SK-N-SH (cell line): Measurements from ENCODE around the gene GLTPD2. TPM values are rescaled to one million over a fixed set of nuclear protein-coding genes. Genes with fewer than 3 reads are reported as not detected.

Source experiments
- CTCF ChIA-PET: fragments of 300-600, 350-600 bp; formaldehyde crosslinking; extraction: SDS; loops from one replicate; lab custom pipeline; 2021; lab: Yijun Ruan, JAX
- POLR2A ChIA-PET: fragments of 350-600 bp; sonication (Branson Sonifier 250); formaldehyde crosslinking; extraction: SDS; loops from one replicate; lab custom pipeline; 2020; ENCODE audit warnings: antibody characterized with exemption, inconsistent platforms; lab: Yijun Ruan, JAX
- DNase-seq: peaks from one replicate; pipeline ENCODE4 v3.0.0; 2012
- H2AFZ ChIP-seq: fragments of 200-600 bp; sonication (generic); 2 replicates; pipeline ENCODE4 v1.8.1; 2016; ENCODE audit warnings: antibody characterized with exemption, mild to moderate bottlenecking, low read depth
- H3F3A ChIP-seq: fragments of 200-600 bp; sonication (generic); replicated peaks from 2 replicates; pipeline ENCODE3; 2016; ENCODE audit warnings: antibody characterized with exemption, mild to moderate bottlenecking; ENCODE audit not compliant: insufficient read depth
- H3K27ac ChIP-seq, 2 experiments: fragments of 200-500 bp in 1 of 2; fragments of 200-600 bp in 1 of 2; sonication (Bioruptor generic) in 1 of 2; sonication (generic), shearing (Covaris generic) in 1 of 2; 2 replicates each; pipeline versions ENCODE4 v1.5.1 to v1.6.1; 2014 to 2016; ENCODE audit warnings: low read depth in 2 of 2, inconsistent platforms in 1 of 2, low read length in 1 of 2, mild to moderate bottlenecking in 1 of 2, mixed read lengths in 1 of 2
- H3K27me3 ChIP-seq: fragments of 200-600 bp; sonication (generic), shearing (Covaris generic); 2 replicates; pipeline ENCODE4 v1.6.1; 2016; ENCODE audit warnings: mixed run types; ENCODE audit not compliant: insufficient read depth
- H3K36me3 ChIP-seq, 2 experiments: fragments of 200-500 bp in 1 of 2; fragments of 200-600 bp in 1 of 2; sonication (Bioruptor generic) in 1 of 2; sonication (generic) in 1 of 2; replicated peaks in 1 of 2; 2 replicates each; pipeline versions ENCODE3 to v1.5.1; 2014 to 2016; ENCODE audit warnings: low read length in 1 of 2, mild to moderate bottlenecking in 1 of 2; ENCODE audit not compliant: insufficient read depth in 2 of 2, control insufficient read depth in 1 of 2
- H3K4me1 ChIP-seq, 2 experiments: fragments of 200-500 bp in 1 of 2; fragments of 200-600 bp in 1 of 2; sonication (Bioruptor generic) in 1 of 2; sonication (generic), shearing (Covaris generic) in 1 of 2; 2 replicates each; pipeline versions ENCODE4 v1.5.1 to v1.6.1; 2014 to 2016; ENCODE audit warnings: low read depth in 1 of 2, low read length in 1 of 2, mixed run types in 1 of 2; ENCODE audit not compliant: insufficient read depth in 2 of 2, control insufficient read depth in 1 of 2
- H3K4me2 ChIP-seq: fragments of 200-600 bp; sonication (generic), shearing (Covaris generic); 2 replicates; pipeline ENCODE4 v1.6.1; 2017; ENCODE audit warnings: mixed run types
- H3K4me3 ChIP-seq, 2 experiments: fragments of 200-500 bp in 1 of 2; fragments of 200-600 bp in 1 of 2; sonication (Bioruptor generic) in 1 of 2; sonication (generic), shearing (Covaris generic) in 1 of 2; 2 replicates each; pipeline versions ENCODE4 v1.5.1 to v1.8.1; 2014 to 2016; ENCODE audit warnings: low read depth in 2 of 2, inconsistent platforms in 1 of 2, low read length in 1 of 2, mild to moderate bottlenecking in 1 of 2, mixed read lengths in 1 of 2, moderate library complexity in 1 of 2
- H3K79me2 ChIP-seq: fragments of 200-600 bp; sonication (generic); 2 replicates; pipeline ENCODE4 v1.8.1; 2017; ENCODE audit warnings: mild to moderate bottlenecking; ENCODE audit not compliant: insufficient read depth
- H3K9ac ChIP-seq: fragments of 200-600 bp; sonication (generic); 2 replicates; pipeline ENCODE4 v1.6.1; 2017; ENCODE audit warnings: mixed run types
- H3K9me2 ChIP-seq: fragments of 200-600 bp; sonication (generic); 2 replicates; pipeline ENCODE4 v1.6.1; 2017; ENCODE audit warnings: mixed run types
- H3K9me3 ChIP-seq: fragments of 200-600 bp; sonication (generic); 2 replicates; pipeline ENCODE4 v1.6.1; 2017; ENCODE audit warnings: mixed run types, mild to moderate bottlenecking, moderate library complexity
- H4K20me1 ChIP-seq: fragments of 200-600 bp; sonication (generic); 2 replicates; pipeline ENCODE4 v1.6.1; 2017; ENCODE audit warnings: mild to moderate bottlenecking, mixed run types; ENCODE audit not compliant: insufficient read depth
- CHD2 ChIP-seq: fragments of 150-350 bp; IDR thresholded peaks from 2 replicates; pipeline ENCODE4 v1.6.1; 2018; ENCODE audit warnings: low read length; ENCODE audit not compliant: partially characterized antibody
- EP300 ChIP-seq, 2 experiments: IDR thresholded peaks; 2 replicates each; pipeline versions ENCODE4 v1.4.0 to v1.6.1; 2012; ENCODE audit warnings: borderline replicate concordance in 1 of 2, low read depth in 1 of 2, low read length in 1 of 2
- EZH2phosphoT487 ChIP-seq: fragments of 200-600 bp; sonication (generic); IDR thresholded peaks from 2 replicates; pipeline ENCODE4 v1.6.1; 2017; ENCODE audit warnings: low read depth, mixed run types, mild to moderate bottlenecking, antibody characterized with exemption, moderate library complexity, borderline replicate concordance
- FOSL2 ChIP-seq: IDR thresholded peaks from 2 replicates; pipeline ENCODE4 v1.4.0; 2012; ENCODE audit warnings: low read depth, mild to moderate bottlenecking, moderate library complexity, borderline replicate concordance
- GABPA ChIP-seq: IDR thresholded peaks from 2 replicates; pipeline ENCODE4 v1.4.0; 2012; ENCODE audit warnings: low read depth, mild to moderate bottlenecking
- GATA2 ChIP-seq: sonication (generic); formaldehyde crosslinking; IDR thresholded peaks from 2 replicates; pipeline ENCODE4 v1.5.0; 2020; ENCODE audit warnings: mild to moderate bottlenecking, missing genetic modification reagents
- MXI1 ChIP-seq: IDR thresholded peaks from 2 replicates; pipeline ENCODE4 v1.6.1; 2012; ENCODE audit warnings: mild to moderate bottlenecking, low read depth, low read length, improper control_type of control experiment
- NFIC ChIP-seq: IDR thresholded peaks from 2 replicates; pipeline ENCODE4 v1.4.0; 2012; ENCODE audit warnings: borderline replicate concordance
- POLR2AphosphoS5 ChIP-seq: IDR thresholded peaks from 2 replicates; pipeline ENCODE4 v1.6.1; 2012; ENCODE audit warnings: low read depth, low read length
- RCOR1 ChIP-seq: fragments of 150-350 bp; IDR thresholded peaks from 2 replicates; pipeline ENCODE4 v1.6.1; 2017; ENCODE audit warnings: antibody characterized with exemption, low read length
- RFX5 ChIP-seq: IDR thresholded peaks from 2 replicates; pipeline ENCODE4 v1.6.1; 2012; ENCODE audit warnings: mild to moderate bottlenecking, improper control_type of control experiment, low read length
- SIN3A ChIP-seq: IDR thresholded peaks from 2 replicates; pipeline ENCODE4 v1.6.1; 2012; ENCODE audit warnings: low read depth, mild to moderate bottlenecking, low read length, moderate library complexity, borderline replicate concordance
- SMC3 ChIP-seq: IDR thresholded peaks from 2 replicates; pipeline ENCODE4 v1.6.1; 2012; ENCODE audit warnings: low read depth, low read length, improper control_type of control experiment
- USF2 ChIP-seq: fragments of 150-350 bp; IDR thresholded peaks from 2 replicates; pipeline ENCODE4 v1.6.1; 2017; ENCODE audit warnings: antibody characterized with exemption, low read length, low read depth, borderline replicate concordance
- YY1 ChIP-seq: IDR thresholded peaks from 2 replicates; pipeline ENCODE4 v1.4.0; 2012; ENCODE audit warnings: low read depth, mild to moderate bottlenecking
- WGBS: methylation state at CpG from one replicate; pipeline ENCODE4 v1.1.6; 2017; ENCODE audit warnings: low lambda C conversion rate; 5-methylcytosine and 5-hydroxymethylcytosine counted together
- polyA plus RNA-seq, 3 experiments: library from polyadenylated mRNA; depleted of rRNA; stranded (reverse); fragments of >200 nt; gene quantifications; 2 replicates each; pipeline ENCODE4 v1.2.3, GENCODE V29; 2012
- TF ChIP-seq, protein P1 (sequence below): IDR thresholded peaks from 2 replicates; pipeline ENCODE4 v1.4.0; 2012; ENCODE audit warnings: low read depth, borderline replicate concordance
- TF ChIP-seq, protein P2 (sequence below): fragments of 200-600 bp; sonication (generic); IDR thresholded peaks from 2 replicates; pipeline ENCODE4 v1.6.1; 2017; ENCODE audit warnings: antibody characterized with exemption, mild to moderate bottlenecking, moderate library complexity
- TF ChIP-seq, protein P3 (sequence below): IDR thresholded peaks from 2 replicates; pipeline ENCODE4 v1.6.1; 2012; ENCODE audit warnings: mild to moderate bottlenecking, low read depth, low read length, moderate library complexity

The GLTPD2 gene
- polyA plus RNA-seq, 1 of the 3 experiments (the other 2 are of a cell fraction) = not detected

DNA sequence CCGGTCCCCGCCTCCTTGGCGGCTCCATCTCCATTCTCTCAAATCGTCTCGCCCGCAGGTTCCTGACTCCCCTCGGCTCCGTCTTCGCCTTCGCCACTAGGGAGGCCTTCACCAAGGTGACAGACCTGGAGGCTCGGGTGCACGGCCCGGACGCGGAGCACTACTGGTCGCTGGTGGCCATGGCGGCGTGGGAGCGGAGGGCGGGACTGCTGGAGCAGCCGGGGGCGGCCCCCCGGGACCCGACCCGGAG, 862 bp downstream of the GLTPD2 start:
- WGBS = 0% methylated on average over 2 of the region's 25 CpGs
- ChIA-PET POLR2A (interaction anchor here (1.0 to 1.8 kb wide), 7 partner anchors 17 to 177 kb away, joined by 3 to 10 read pairs (median 4); partner anchors contain the start of genes MINK1, PLD2, SPAG7 and TM4SF5), CTCF (interaction anchor here (0.6 to 10.5 kb wide), 44 partner anchors 8 to 224 kb away, joined by 3 to 235 read pairs (median 5); partner anchors contain the start of genes ARRB2, C17orf107, CAMTA2 and CHRNE)
- Histone ChIP-seq H3K9me3 (no peaks in the 10 kb centered on the region), H3K36me3 (no peaks in the 10 kb centered on the region), H3K27me3 (no peaks in the 10 kb centered on the region), H3K4me1 (peaks cover 8 to 19% of the 10 kb centered on the region in 2 experiments; a peak in 2 of 4 replicates), H3K9ac (peak overlapping the region; percentile 75; the same call in 1 of the 2 replicates), H3F3A (peaks cover 5% of the 10 kb centered on the region), H4K20me1 (no peaks in the 10 kb centered on the region), H3K4me3 (peak overlapping the region; percentile 59 to 79), H3K9me2 (no peaks in the 10 kb centered on the region), H3K27ac (peak overlapping the region; percentile 70 to 82), H2AFZ (peak overlapping the region; percentile 85), H3K4me2 (peak overlapping the region; percentile 99), H3K79me2 (no peaks in the 10 kb centered on the region)
- no peak for DNase-seq
- TF ChIP-seq MXI1 (no peak), YY1 (peak; percentile 51), GABPA (0 out of 2 replicates have a peak, but pooled peaks have one; percentile 5)

DNA sequence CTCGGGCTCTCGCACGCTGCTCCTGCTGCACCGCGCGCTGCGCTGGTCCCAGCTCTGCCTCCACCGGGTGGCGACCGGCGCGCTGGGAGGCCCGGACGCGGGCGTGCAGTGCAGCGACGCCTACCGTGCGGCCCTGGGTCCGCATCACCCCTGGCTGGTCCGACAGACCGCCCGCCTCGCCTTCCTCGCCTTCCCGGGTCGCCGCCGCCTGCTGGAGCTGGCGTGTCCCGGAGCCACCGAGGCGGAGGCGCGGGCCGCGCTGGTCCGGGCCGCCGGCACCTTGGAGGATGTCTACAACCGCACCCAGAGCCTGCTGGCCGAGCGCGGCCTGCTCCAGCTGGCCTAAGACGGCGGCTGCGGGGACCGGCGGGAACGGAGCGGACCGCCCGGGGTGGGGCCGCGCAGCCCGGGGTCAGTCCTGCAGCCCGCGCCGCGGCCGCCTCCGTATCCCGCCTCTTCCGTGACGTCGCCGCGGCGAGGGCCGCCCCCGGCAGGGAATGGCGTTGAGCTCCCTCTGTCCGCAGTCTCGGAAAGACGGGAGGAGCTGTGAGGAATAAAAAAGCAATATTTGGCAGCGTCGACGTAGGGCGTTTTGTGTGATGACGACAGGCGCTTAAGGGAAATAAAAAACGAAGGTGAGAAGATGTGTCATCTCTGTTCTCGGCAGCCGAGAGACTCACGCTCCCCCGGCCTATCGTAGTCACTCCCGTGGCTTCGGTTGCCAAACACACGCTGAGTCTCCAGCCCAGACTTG, 1.4 kb downstream of the GLTPD2 start:
- peak overlapping the region; percentile 85; the same call in 1 of the 2 replicates for H2AFZ ChIP-seq
- H3K36me3 ChIP-seq = no peaks in the 10 kb centered on the region
- CTCF ChIA-PET = interaction anchor here (0.6 to 10.5 kb wide), 48 partner anchors 8 to 234 kb away, joined by 3 to 235 read pairs (median 5); partner anchors contain the start of genes ARRB2, C17orf107, CAMTA2 and CHRNE
- no peaks in the 10 kb centered on the region for H3K79me2 ChIP-seq
- H3K4me2 ChIP-seq = peak overlapping the region; percentile 99
- POLR2A ChIA-PET = interaction anchor here (0.6 to 1.8 kb wide), 9 partner anchors 17 to 177 kb away, joined by 3 to 10 read pairs (median 4); partner anchors contain the start of genes MINK1, PELP1, PLD2 and SPAG7
- H3K9ac ChIP-seq = peak overlapping the region; percentile 75; the same call in 1 of the 2 replicates
- under 1% methylated on average over 23 of the region's 91 CpGs for WGBS
- H3K27ac ChIP-seq = peak overlapping the region; percentile 70 to 82
- peak overlapping the region; percentile 59 to 79 for H3K4me3 ChIP-seq
- peaks cover 5% of the 10 kb centered on the region for H3F3A ChIP-seq
- no peaks in the 10 kb centered on the region for H4K20me1 ChIP-seq
- peaks cover 8 to 19% of the 10 kb centered on the region in 2 experiments; a peak in 2 of 4 replicates for H3K4me1 ChIP-seq
- no peaks in the 10 kb centered on the region for H3K9me3 ChIP-seq
- H3K27me3 ChIP-seq = no peaks in the 10 kb centered on the region
- DNase-seq = peak; percentile 98
- no peaks in the 10 kb centered on the region for H3K9me2 ChIP-seq
- TF ChIP-seq EZH2phosphoT487 (no peak), FOSL2 (no peak), USF2 (no peak), SIN3A (peak; percentile 67; the same call in 1 of the 2 replicates), RFX5 (no peak), GABPA (0 out of 2 replicates have a peak, but pooled peaks have one; percentile 33), SMC3 (peak; percentile 37; the same call in 1 of the 2 replicates), NFIC (no peak), RCOR1 (no peak), GATA2 (CRISPR knock-in tag) (no peak), EP300 (IDR thresholded peaks at IDR 0.05; ENCODE audit: borderline replicate concordance in 1 of 2, low read depth in 1 of 2, low read length in 1 of 2) (no peak), CHD2 (peak; percentile 21), POLR2AphosphoS5 (no peak)
- TF ChIP-seq, protein P1, sequence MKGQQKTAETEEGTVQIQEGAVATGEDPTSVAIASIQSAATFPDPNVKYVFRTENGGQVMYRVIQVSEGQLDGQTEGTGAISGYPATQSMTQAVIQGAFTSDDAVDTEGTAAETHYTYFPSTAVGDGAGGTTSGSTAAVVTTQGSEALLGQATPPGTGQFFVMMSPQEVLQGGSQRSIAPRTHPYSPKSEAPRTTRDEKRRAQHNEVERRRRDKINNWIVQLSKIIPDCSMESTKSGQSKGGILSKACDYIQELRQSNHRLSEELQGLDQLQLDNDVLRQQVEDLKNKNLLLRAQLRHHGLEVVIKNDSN = no peak
- TF ChIP-seq, protein P2, sequence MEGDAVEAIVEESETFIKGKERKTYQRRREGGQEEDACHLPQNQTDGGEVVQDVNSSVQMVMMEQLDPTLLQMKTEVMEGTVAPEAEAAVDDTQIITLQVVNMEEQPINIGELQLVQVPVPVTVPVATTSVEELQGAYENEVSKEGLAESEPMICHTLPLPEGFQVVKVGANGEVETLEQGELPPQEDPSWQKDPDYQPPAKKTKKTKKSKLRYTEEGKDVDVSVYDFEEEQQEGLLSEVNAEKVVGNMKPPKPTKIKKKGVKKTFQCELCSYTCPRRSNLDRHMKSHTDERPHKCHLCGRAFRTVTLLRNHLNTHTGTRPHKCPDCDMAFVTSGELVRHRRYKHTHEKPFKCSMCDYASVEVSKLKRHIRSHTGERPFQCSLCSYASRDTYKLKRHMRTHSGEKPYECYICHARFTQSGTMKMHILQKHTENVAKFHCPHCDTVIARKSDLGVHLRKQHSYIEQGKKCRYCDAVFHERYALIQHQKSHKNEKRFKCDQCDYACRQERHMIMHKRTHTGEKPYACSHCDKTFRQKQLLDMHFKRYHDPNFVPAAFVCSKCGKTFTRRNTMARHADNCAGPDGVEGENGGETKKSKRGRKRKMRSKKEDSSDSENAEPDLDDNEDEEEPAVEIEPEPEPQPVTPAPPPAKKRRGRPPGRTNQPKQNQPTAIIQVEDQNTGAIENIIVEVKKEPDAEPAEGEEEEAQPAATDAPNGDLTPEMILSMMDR = peak; percentile 58
- TF ChIP-seq, protein P3, sequence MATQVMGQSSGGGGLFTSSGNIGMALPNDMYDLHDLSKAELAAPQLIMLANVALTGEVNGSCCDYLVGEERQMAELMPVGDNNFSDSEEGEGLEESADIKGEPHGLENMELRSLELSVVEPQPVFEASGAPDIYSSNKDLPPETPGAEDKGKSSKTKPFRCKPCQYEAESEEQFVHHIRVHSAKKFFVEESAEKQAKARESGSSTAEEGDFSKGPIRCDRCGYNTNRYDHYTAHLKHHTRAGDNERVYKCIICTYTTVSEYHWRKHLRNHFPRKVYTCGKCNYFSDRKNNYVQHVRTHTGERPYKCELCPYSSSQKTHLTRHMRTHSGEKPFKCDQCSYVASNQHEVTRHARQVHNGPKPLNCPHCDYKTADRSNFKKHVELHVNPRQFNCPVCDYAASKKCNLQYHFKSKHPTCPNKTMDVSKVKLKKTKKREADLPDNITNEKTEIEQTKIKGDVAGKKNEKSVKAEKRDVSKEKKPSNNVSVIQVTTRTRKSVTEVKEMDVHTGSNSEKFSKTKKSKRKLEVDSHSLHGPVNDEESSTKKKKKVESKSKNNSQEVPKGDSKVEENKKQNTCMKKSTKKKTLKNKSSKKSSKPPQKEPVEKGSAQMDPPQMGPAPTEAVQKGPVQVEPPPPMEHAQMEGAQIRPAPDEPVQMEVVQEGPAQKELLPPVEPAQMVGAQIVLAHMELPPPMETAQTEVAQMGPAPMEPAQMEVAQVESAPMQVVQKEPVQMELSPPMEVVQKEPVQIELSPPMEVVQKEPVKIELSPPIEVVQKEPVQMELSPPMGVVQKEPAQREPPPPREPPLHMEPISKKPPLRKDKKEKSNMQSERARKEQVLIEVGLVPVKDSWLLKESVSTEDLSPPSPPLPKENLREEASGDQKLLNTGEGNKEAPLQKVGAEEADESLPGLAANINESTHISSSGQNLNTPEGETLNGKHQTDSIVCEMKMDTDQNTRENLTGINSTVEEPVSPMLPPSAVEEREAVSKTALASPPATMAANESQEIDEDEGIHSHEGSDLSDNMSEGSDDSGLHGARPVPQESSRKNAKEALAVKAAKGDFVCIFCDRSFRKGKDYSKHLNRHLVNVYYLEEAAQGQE = no peak
